ENCODE results near the gene GDAP1L1. TPM values are rescaled to one million over a fixed set of nuclear protein-coding genes. Genes with fewer than 3 reads are reported as not detected.

GDAP1L1 gene
- total RNA-seq, 4 donors from 2014 or later, result 0.23 to 0.83 TPM; not detected in 2

DNA sequence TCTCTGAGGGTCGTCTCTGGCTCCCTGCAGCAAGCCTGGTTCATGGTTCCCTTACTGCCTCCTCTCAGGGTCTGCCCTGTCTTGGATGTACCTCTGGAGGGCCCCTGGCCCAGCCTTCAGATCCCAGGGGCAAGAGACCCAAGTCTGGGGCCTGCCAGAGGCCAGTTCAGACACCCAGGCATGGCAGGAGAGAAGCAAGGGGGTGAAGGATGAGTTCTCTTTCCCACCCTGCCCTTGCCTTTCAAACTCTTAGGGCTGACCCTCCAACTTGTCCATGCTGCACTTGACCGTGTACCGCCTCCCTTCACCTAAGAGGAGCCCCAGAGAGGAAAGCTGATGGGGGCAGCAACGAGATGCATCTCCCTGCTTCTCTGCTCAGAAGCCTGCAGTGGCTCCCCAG lies 4.2 kb downstream of the GDAP1L1 start:
- H3K27me3 ChIP-seq, result peaks cover 0 to 37% (median 10%) of the 10 kb centered on the region in 4 donors
- no peaks in the 10 kb centered on the region for H3K9me3 ChIP-seq
- DNase-seq (ENCODE audit: extremely low spot score), result no peak
- no peak overlapping the region for H3K4me3 ChIP-seq
- 68% methylated on average over 4 of the region's 4 CpGs for WGBS
- no peak overlapping the region for H3K27ac ChIP-seq (replicated peaks in 1 of 4)
- no peaks in the 10 kb centered on the region for H3K36me3 ChIP-seq
- intact Hi-C loops (cut with DNase I), result no loop called here
- no peak for TF ChIP-seq POLR2AphosphoS5 (IDR thresholded peaks at IDR 0.05)
- peaks cover 9 to 16% (median 15%) of the 10 kb centered on the region in 4 donors for H3K4me1 ChIP-seq

GRCh38 chr20:44253528-44253927 lies 6.4 kb downstream of the GDAP1L1 start:
- peaks cover 0 to 21% (median 2%) of the 10 kb centered on the region in 4 donors for H3K27me3 ChIP-seq
- no peak overlapping the region for H3K27ac ChIP-seq (replicated peaks in 1 of 4)
- no peak for DNase-seq (ENCODE audit: extremely low spot score)
- H3K9me3 ChIP-seq, result no peaks in the 10 kb centered on the region
- intact Hi-C loops (cut with DNase I), result no loop called here
- H3K36me3 ChIP-seq, result no peaks in the 10 kb centered on the region
- TF ChIP-seq POLR2AphosphoS5 (IDR thresholded peaks at IDR 0.05) (no peak), EP300 (IDR thresholded peaks at IDR 0.05) (no peak), POLR2A (IDR thresholded peaks at IDR 0.05; ENCODE audit: low read depth) (no peak)
- TF ChIP-seq, protein P1, sequence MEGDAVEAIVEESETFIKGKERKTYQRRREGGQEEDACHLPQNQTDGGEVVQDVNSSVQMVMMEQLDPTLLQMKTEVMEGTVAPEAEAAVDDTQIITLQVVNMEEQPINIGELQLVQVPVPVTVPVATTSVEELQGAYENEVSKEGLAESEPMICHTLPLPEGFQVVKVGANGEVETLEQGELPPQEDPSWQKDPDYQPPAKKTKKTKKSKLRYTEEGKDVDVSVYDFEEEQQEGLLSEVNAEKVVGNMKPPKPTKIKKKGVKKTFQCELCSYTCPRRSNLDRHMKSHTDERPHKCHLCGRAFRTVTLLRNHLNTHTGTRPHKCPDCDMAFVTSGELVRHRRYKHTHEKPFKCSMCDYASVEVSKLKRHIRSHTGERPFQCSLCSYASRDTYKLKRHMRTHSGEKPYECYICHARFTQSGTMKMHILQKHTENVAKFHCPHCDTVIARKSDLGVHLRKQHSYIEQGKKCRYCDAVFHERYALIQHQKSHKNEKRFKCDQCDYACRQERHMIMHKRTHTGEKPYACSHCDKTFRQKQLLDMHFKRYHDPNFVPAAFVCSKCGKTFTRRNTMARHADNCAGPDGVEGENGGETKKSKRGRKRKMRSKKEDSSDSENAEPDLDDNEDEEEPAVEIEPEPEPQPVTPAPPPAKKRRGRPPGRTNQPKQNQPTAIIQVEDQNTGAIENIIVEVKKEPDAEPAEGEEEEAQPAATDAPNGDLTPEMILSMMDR (IDR thresholded peaks at IDR 0.05), result no peak
- no peak overlapping the region for H3K4me3 ChIP-seq
- WGBS, result 67% methylated on average over 2 of the region's 3 CpGs
- no peaks in the 10 kb centered on the region for H3K4me1 ChIP-seq

- DNase-seq (ENCODE audit: extremely low spot score), result no peak
- H3K27ac ChIP-seq (replicated peaks in 1 of 4), result no peak overlapping the region
- no peaks in the 10 kb centered on the region for H3K4me1 ChIP-seq
- WGBS, result 89% methylated on average over 8 of the region's 8 CpGs
- no peak overlapping the region for H3K4me3 ChIP-seq
- TF ChIP-seq POLR2A (IDR thresholded peaks at IDR 0.05; ENCODE audit: low read depth) (no peak), POLR2AphosphoS5 (IDR thresholded peaks at IDR 0.05) (no peak), EP300 (IDR thresholded peaks at IDR 0.05) (no peak)
- TF ChIP-seq, protein P1 (IDR thresholded peaks at IDR 0.05), result no peak
- no peaks in the 10 kb centered on the region for H3K9me3 ChIP-seq
- no peaks in the 10 kb centered on the region for H3K36me3 ChIP-seq
- H3K27me3 ChIP-seq, result peaks cover 0 to 16% (median 0%) of the 10 kb centered on the region in 4 donors
- intact Hi-C loops (cut with DNase I), result no loop called here
These were observed 7.0 kb downstream of the GDAP1L1 start for GRCh38 chr20:44254073-44254472.

DNA sequence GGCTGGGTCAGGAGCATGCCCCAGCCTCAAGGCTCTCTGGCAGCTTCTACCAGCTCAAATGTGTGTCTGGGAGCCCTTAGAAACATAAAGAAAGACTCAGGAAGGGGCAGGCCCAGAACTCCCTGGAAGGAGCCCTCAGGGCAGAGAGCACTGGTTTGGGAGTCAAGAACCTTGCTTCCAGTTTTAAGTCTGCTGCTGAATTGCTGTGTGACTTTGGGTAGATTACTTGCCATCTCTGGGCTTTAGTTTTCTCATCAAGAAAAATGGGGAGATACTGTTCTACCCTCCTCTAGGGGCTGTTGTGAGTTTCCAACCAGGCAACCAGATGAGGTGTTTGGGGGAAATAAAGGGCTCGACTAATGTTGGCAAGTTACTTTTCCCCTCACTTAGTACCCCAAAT lies 8.8 kb downstream of the GDAP1L1 start:
- H3K4me3 ChIP-seq, result no peak overlapping the region
- no peaks in the 10 kb centered on the region for H3K27me3 ChIP-seq
- H3K4me1 ChIP-seq, result no peaks in the 10 kb centered on the region
- 79% methylated on average over 1 of the region's 1 CpG for WGBS
- intact Hi-C loops (cut with DNase I), result no loop called here
- no peak for DNase-seq (ENCODE audit: extremely low spot score)
- H3K27ac ChIP-seq (replicated peaks in 1 of 4), result no peak overlapping the region
- TF ChIP-seq, protein P1 (IDR thresholded peaks at IDR 0.05), result no peak
- TF ChIP-seq POLR2AphosphoS5 (IDR thresholded peaks at IDR 0.05), result no peak
- TF ChIP-seq POLR2A (IDR thresholded peaks at IDR 0.05; ENCODE audit: low read depth), result no peak
- TF ChIP-seq EP300 (IDR thresholded peaks at IDR 0.05), result no peak
- no peaks in the 10 kb centered on the region for H3K36me3 ChIP-seq
- H3K9me3 ChIP-seq, result no peaks in the 10 kb centered on the region

GRCh38 chr20:44256961-44257360 lies 9.9 kb downstream of the GDAP1L1 start:
- no peak overlapping the region for H3K27ac ChIP-seq (replicated peaks in 1 of 4)
- no peaks in the 10 kb centered on the region for H3K9me3 ChIP-seq
- H3K27me3 ChIP-seq, result no peaks in the 10 kb centered on the region
- no peak for DNase-seq (ENCODE audit: extremely low spot score)
- TF ChIP-seq POLR2A (IDR thresholded peaks at IDR 0.05; ENCODE audit: low read depth) (no peak), EP300 (IDR thresholded peaks at IDR 0.05) (no peak), POLR2AphosphoS5 (IDR thresholded peaks at IDR 0.05) (no peak)
- TF ChIP-seq, protein P1 (IDR thresholded peaks at IDR 0.05), result no peak
- no peaks in the 10 kb centered on the region for H3K4me1 ChIP-seq
- 84% methylated on average over 11 of the region's 21 CpGs for WGBS
- H3K4me3 ChIP-seq, result no peak overlapping the region
- intact Hi-C loops (cut with DNase I), result no loop called here
- no peaks in the 10 kb centered on the region for H3K36me3 ChIP-seq
